ENCODE data around the gene LILRA2. TPM values are rescaled to one million over a fixed set of nuclear protein-coding genes. Genes with fewer than 3 reads are reported as not detected.

Gene LILRA2
- total and polyA plus RNA-seq, 2 of the 8 experiments (the other 6 are each of a cell fraction or from before 2014, with no cell fraction given), result not detected

GRCh38 chr19:54608205-54608604 is 34.6 kb downstream of the LILRA2 start:
- H3K27ac ChIP-seq (ENCODE audit: low read depth, low read length), result no peak overlapping the region
- no peaks in the 10 kb centered on the region for H3K36me3 ChIP-seq (ENCODE audit: control insufficient read depth in 2 of 4, insufficient read depth in 4 of 4, low read length in 3 of 4)
- H2AK5ac ChIP-seq (ENCODE audit: low read depth, low read length), result no peak overlapping the region
- no peak overlapping the region for H3K14ac ChIP-seq (ENCODE audit: insufficient read length)
- no peaks in the 10 kb centered on the region for H3K79me1 ChIP-seq (ENCODE audit: low read depth, low read length)
- H2BK15ac ChIP-seq (ENCODE audit: low read length), result no peak overlapping the region
- no peak overlapping the region for H4K5ac ChIP-seq (ENCODE audit: insufficient read length, low read depth, low read length)
- no peaks in the 10 kb centered on the region for H3K79me2 ChIP-seq (ENCODE audit: control insufficient read depth in 1 of 2, insufficient read depth in 2 of 2, low read length in 2 of 2)
- no peaks in the 10 kb centered on the region for H3K23me2 ChIP-seq (ENCODE audit: low read depth, low read length)
- H3K56ac ChIP-seq (replicated peaks; ENCODE audit: insufficient read length, low read depth, low read length), result no peak overlapping the region
- H3K9ac ChIP-seq (replicated peaks in 1 of 4; ENCODE audit: extremely low read depth in 1 of 4, low read depth in 3 of 4, low read length in 3 of 4), result no peak overlapping the region
- no peak overlapping the region for H4K91ac ChIP-seq (replicated peaks; ENCODE audit: insufficient read length, low read length)
- H3K4ac ChIP-seq (replicated peaks; ENCODE audit: insufficient read length, low read depth, low read length), result no peak overlapping the region
- no peaks in the 10 kb centered on the region for H3K4me1 ChIP-seq (replicated peaks in 1 of 4; ENCODE audit: control insufficient read depth in 3 of 4, insufficient read depth in 4 of 4, low read length in 3 of 4)
- H2BK5ac ChIP-seq (ENCODE audit: low read depth, low read length), result no peak overlapping the region
- H3K27me3 ChIP-seq (replicated peaks in 1 of 4; ENCODE audit: control insufficient read depth in 3 of 4, extremely low read depth in 1 of 4, insufficient read depth in 3 of 4, low read length in 3 of 4), result no peaks in the 10 kb centered on the region
- H3K18ac ChIP-seq (ENCODE audit: extremely low read depth, low read length), result no peak overlapping the region
- no peak overlapping the region for H2AFZ ChIP-seq (ENCODE audit: low read length)
- H3K9me3 ChIP-seq (ENCODE audit: insufficient read depth in 2 of 2, low read depth in 1 of 2, low read length in 1 of 2), result peaks cover 56 to 73% of the 10 kb centered on the region in 2 experiments
- DNase-seq (ENCODE audit: low read depth in 1 of 2, low spot score in 2 of 2) (no peak), FAIRE-seq (no peak)
- no peak overlapping the region for H4K8ac ChIP-seq (ENCODE audit: extremely low read depth, insufficient read depth, low read length)
- H2BK20ac ChIP-seq (ENCODE audit: low read length), result no peak overlapping the region
- H2BK12ac ChIP-seq (ENCODE audit: low read depth, low read length), result no peak overlapping the region
- no peak overlapping the region for H3K4me3 ChIP-seq (ENCODE audit: extremely low read depth in 1 of 4, insufficient read depth in 2 of 4, low read depth in 3 of 4, low read length in 4 of 4)
- H2BK120ac ChIP-seq (replicated peaks; ENCODE audit: low read depth, low read length), result no peak overlapping the region
- no peak overlapping the region for H3K4me2 ChIP-seq (ENCODE audit: insufficient read depth in 1 of 2, low read depth in 2 of 2, low read length in 2 of 2)
- no peak overlapping the region for H3K23ac ChIP-seq (ENCODE audit: insufficient read length)
- no peaks in the 10 kb centered on the region for H4K20me1 ChIP-seq (replicated peaks in 1 of 2; ENCODE audit: control insufficient read depth in 1 of 2, insufficient read depth in 2 of 2, low read length in 2 of 2)
- ChIA-PET POLR2A (ENCODE audit: partially characterized antibody) (no interaction called here), CTCF (ENCODE audit: partially characterized antibody) (no interaction called here)
- 76% methylated on average over 7 of the region's 7 CpGs; no CpG with 5 or more reads in 1 of the 2 experiments for WGBS, 2 experiments (ENCODE audit: extremely low coverage in 1 of 2, insufficient coverage in 1 of 2, insufficient read length in 1 of 2, insufficient replicate concordance in 2 of 2, low coverage in 1 of 2, low lambda C conversion rate in 2 of 2, missing lambda C conversion rate in 1 of 2)
- TF ChIP-seq CREB1 (IDR thresholded peaks at IDR 0.05) (no peak), JUN (IDR thresholded peaks at IDR 0.05; ENCODE audit: low read depth, low read length) (no peak), CTCF (IDR thresholded peaks at IDR 0.05; ENCODE audit: control extremely low read depth in 1 of 3, insufficient read depth in 1 of 3, low read depth in 1 of 3, low read length in 3 of 3) (no peak)

All from H1 (cell line).